Neural progenitor cell (in vitro differentiated cells): Measurements from ENCODE around the gene BTG2.

Experiments used
- CTCF ChIP-seq: fragments of 200-600 bp; sonication (generic); IDR thresholded peaks from 2 replicates; pipeline ENCODE4 v1.5.1; 2017; ENCODE audit warnings: antibody characterized with exemption, mild to moderate bottlenecking
- EZH2 ChIP-seq: fragments of 200-600 bp; sonication (generic); IDR thresholded peaks from 2 replicates; pipeline ENCODE4 v1.6.1; 2017; ENCODE audit warnings: antibody characterized with exemption, mild to moderate bottlenecking, moderate library complexity

GRCh38 chr1:203283597-203283996, 21.7 kb upstream of the BTG2 start:
- TF ChIP-seq EZH2, result no peak
- no peak for TF ChIP-seq CTCF
